ENCODE data around the gene TADA2B.
"Not testable (repeated sequence)": the region's sequence is repeated elsewhere in the genome, so short reads cannot be mapped to it uniquely, and the experiment has no call there.

TADA2B gene

DNA sequence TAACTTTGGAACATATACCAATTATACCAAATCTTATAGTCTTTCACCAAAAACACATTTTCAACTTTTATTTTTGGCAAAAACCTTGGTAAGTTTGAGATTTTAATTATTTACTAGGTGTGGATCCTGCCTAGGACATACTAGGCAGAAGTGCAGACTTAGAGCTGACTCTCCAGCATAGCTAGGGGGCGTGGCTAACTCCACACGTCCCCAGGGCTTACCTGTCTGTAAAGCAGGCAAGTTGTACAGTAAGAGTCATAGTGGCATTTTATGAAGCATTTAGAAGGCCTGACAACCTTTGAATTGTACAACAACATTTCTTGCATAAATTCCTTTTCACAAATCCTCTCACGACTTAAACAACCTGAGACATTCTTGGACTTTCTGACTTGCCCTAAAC lies 43.9 kb downstream of the TADA2B start:
- H3K9me3 Mint-ChIP-seq: no peaks in the 10 kb centered on the region
- peaks cover 42% of the 10 kb centered on the region for H3K27me3 Mint-ChIP-seq
- H3K27ac Mint-ChIP-seq: no peak overlapping the region
- no peaks in the 10 kb centered on the region for H3K4me1 Mint-ChIP-seq
- no peak overlapping the region for H3K4me3 Mint-ChIP-seq
- H3K36me3 Mint-ChIP-seq: no peaks in the 10 kb centered on the region
- no peak for ATAC-seq

DNA sequence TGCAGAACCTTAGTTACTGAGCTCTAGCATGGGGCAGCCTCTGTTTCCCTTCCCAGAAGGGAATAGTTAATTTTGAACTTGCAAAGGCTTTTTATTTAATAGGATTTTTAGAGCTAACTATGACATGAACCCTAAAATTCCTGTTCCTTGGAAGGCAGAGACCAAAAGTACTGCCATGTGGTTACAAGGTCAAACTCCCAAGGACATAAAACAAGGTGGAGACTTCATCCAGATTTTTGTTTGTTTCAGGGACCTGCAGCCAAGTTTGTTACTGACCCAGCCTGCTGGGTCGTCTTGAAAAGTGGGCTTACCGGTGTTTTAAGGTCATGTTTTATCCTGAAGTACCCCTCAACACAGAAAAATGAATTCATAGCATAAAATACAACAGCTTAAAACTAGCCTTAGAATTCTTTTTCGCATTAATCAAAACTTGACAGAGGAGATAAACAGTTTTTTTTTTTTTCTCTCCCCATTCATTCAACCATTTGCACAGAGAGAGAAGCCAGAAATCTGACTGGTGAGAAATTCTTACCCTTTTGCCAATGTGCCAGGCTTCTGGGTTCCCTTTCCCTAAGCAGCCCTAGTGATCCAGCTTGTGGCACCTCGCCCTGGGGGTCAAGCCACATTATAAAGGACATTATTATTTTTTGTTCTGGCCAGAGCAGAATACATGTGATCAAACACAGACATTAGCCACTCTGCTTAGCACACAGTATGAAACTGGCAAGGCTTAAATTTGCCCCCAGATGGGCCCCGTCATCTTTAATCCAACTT lies 46.2 kb downstream of the TADA2B start:
- Mint-ChIP-seq H3K4me3 (no peak overlapping the region), H3K9me3 (no peaks in the 10 kb centered on the region), H3K27me3 (peaks cover 41% of the 10 kb centered on the region), H3K36me3 (no peaks in the 10 kb centered on the region), H3K4me1 (no peaks in the 10 kb centered on the region), H3K27ac (no peak overlapping the region)
- ATAC-seq: no peak

DNA sequence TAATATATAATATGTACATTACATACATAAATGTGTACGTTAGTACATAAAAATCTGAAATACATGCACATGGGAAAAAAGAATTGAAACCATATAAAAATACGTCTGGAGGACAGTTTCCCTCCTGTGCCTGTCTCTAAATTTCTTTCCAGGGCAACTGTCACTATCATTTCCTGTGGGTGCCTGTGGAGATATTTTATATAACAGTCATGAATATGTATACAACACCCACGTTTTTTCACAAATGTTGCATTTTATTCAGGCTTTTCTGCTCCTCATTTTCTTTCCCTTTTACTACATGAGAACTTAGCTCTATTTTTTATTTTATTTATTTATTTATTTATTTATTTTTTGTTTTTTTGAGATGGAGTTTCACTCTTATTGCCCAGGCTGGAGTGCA lies 48.9 kb downstream of the TADA2B start:
- no peak overlapping the region for H3K27ac Mint-ChIP-seq
- no peak overlapping the region for H3K4me3 Mint-ChIP-seq
- H3K27me3 Mint-ChIP-seq: peaks cover 34% of the 10 kb centered on the region
- ATAC-seq: no peak
- H3K4me1 Mint-ChIP-seq: no peaks in the 10 kb centered on the region
- H3K36me3 Mint-ChIP-seq: no peaks in the 10 kb centered on the region
- no peaks in the 10 kb centered on the region for H3K9me3 Mint-ChIP-seq

DNA sequence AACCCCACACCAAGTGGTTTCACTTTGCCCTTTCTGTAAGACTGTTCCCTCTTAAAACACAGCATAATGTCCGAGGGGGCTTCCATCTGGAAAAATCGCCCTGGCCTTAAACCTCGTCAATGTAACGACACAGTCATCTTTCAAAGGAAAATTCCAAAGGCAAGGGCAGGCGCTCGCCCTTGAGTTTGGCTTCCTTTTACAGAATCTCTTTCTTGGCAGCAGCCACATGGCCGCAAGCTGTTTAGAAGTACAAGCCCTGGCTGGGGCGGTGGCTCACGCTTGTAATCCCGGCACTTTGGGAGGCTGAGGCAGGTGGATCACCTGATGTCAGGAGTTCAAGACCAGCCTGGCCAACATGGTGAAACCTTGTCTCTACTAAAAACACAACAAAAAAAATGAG lies 51.7 kb downstream of the TADA2B start:
- Mint-ChIP-seq H3K9me3 (no peaks in the 10 kb centered on the region), H3K27me3 (peaks cover 34% of the 10 kb centered on the region), H3K4me1 (no peaks in the 10 kb centered on the region), H3K27ac (no peak overlapping the region), H3K4me3 (no peak overlapping the region), H3K36me3 (no peaks in the 10 kb centered on the region)
- no peak for ATAC-seq

DNA sequence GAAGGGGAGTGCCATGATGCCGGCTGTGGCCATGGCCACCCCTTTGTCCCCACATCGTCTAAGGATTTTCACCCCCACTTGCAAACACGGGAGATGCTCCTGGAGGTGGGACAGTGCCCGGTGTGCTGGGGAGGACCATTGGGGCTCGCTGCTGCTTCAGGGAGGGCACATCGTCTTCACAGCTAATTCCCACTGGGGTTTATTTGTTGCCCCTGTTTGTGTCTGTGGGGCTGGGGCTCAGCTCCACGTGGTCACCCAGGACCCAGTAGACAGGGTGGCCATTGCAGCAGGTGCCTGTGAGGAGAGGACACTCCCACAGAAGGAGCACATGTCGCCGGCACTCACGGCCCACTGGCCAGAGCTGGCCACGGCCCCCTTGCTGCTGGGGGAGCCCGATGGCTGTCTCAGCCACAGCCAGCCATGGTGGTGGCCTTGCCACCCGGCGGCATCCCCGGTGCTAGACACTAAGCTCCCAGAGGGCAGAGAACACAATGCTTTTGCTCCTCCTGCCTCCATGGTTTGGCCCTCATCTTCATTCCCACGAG lies 52.5 kb downstream of the TADA2B start:
- H3K4me1 Mint-ChIP-seq: no peaks in the 10 kb centered on the region
- no peak for ATAC-seq

DNA sequence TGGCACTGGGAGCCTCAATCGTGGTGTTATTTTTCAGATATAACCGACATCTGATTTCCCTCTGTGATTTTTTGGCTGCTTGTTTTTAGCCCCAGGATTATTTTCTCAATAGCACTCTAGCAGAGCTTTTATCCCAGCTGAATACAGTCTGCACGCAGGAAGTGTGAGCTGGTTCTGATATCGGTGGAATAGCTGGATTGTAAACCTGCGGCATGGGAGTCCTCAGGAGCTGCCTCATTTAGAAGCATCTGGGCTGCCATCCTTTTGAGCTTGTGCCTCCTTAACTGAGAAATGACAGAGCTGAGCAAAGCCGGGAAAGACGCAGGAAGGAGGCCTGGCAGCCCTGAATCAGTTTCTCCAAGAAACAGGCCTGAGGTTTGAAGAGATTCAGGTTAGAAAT lies 53.1 kb downstream of the TADA2B start:
- Mint-ChIP-seq H3K9me3 (no peaks in the 10 kb centered on the region), H3K4me3 (no peak overlapping the region), H3K36me3 (no peaks in the 10 kb centered on the region), H3K4me1 (no peaks in the 10 kb centered on the region), H3K27ac (no peak overlapping the region), H3K27me3 (peaks cover 29% of the 10 kb centered on the region)
- no peak for ATAC-seq

More for the DNA sequence above, 52.5 kb downstream of the TADA2B start:
- H3K27me3 Mint-ChIP-seq: peaks cover 34% of the 10 kb centered on the region
- H3K36me3 Mint-ChIP-seq: no peaks in the 10 kb centered on the region
- H3K4me3 Mint-ChIP-seq: no peak overlapping the region
- H3K9me3 Mint-ChIP-seq: no peaks in the 10 kb centered on the region
- H3K27ac Mint-ChIP-seq: no peak overlapping the region

DNA sequence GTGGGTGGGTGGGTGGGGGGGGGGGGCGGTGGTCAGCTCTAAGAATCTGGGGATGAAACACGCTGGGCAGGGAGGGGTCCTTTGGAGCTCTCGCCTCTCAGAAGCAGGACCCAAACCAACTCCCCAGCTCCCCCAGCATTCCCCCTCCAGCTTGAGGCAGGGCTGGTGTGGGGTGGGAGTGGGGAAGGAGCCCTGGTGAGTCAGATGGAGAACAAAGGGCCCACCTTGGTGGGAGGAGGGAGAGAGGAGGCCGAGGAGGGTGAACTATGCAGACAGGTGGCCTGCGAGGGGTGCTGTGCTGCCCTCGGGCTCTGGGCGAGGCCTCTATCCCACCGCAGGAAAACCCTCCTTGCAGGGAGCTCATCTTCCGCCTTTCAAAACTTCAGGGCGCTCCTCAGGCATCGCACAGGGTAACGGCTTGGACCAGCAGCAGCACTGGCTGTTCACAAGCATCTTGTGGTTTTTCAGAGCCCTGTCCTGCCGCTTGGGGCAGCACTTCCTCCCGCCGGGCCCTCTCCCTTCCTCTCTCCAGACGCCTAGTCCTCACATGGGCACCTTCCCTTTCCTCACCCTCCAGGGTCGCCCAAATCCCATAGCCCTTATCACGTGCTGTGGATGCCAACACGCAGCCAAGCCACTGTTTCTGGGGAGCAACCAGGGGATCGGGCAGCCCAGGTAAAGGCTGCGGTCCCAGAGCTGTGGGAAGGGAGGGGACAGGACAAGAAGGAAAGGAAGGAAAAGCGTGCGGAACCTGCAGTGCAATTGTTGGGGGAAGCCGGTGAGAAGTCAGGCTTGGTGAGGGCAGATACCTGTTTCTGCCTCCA lies 58.7 kb downstream of the TADA2B start:
- Mint-ChIP-seq H3K4me3 (peak overlapping the region; percentile 97), H3K27me3 (no peaks in the 10 kb centered on the region), H3K36me3 (no peaks in the 10 kb centered on the region), H3K27ac (peak overlapping the region; percentile 75), H3K9me3 (no peaks in the 10 kb centered on the region), H3K4me1 (peaks cover 27% of the 10 kb centered on the region)
- peak; percentile 69 for ATAC-seq

DNA sequence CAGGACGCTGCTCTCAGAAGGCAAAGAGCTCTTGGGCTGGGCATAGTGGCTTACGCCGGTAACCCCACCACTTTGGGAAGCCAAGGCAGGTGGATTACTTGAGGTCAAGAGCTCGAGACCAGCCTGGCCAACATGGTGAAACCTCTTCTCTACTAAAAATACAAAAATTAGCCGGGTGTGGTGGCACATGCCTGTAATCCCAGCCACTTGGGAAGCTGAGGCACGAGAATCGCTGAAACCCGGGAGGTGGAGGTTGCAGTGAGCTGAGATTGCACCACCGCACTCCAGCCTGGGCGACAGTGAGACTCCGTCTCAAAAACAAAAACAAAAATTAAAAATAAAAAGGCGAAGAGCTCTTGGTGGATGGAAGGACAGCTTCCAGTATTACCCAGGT lies 59.3 kb downstream of the TADA2B start:
- Mint-ChIP-seq H3K27ac (peak overlapping the region; percentile 75), H3K4me1 (peaks cover 27% of the 10 kb centered on the region), H3K4me3 (peak overlapping the region; percentile 97)
- ATAC-seq, H3K27me3 Mint-ChIP-seq, H3K36me3 Mint-ChIP-seq, H3K9me3 Mint-ChIP-seq: not testable (repeated sequence)

DNA sequence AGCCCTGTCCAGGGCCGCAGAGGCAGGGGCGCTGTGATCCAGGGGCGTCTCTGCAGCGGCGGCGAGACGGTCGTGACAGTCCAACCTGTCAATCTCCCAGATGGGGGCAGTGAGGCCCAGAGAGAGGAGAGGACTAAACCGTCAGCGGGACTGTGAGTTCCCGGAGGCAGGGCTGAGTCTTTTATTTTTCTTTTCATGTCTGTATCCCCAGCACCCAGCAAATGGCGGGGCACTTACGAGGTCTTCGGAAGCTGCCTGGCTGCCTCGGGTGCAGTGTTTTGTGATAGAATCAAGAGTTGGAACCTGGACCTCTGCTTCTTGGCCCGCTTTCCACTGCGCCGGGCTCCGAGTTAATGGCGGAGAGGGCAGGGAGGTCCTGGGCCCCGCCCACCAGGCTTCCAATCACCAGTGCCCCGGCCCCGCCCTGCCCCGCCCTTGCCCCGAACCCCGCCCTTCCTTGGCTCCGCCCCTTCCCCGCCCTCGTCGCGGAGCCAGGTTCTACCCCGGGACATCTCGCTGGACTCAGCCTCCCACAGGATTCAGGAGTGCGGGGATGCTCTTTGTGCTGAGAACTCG lies 59.9 kb downstream of the TADA2B start:
- no peaks in the 10 kb centered on the region for H3K9me3 Mint-ChIP-seq

DNA sequence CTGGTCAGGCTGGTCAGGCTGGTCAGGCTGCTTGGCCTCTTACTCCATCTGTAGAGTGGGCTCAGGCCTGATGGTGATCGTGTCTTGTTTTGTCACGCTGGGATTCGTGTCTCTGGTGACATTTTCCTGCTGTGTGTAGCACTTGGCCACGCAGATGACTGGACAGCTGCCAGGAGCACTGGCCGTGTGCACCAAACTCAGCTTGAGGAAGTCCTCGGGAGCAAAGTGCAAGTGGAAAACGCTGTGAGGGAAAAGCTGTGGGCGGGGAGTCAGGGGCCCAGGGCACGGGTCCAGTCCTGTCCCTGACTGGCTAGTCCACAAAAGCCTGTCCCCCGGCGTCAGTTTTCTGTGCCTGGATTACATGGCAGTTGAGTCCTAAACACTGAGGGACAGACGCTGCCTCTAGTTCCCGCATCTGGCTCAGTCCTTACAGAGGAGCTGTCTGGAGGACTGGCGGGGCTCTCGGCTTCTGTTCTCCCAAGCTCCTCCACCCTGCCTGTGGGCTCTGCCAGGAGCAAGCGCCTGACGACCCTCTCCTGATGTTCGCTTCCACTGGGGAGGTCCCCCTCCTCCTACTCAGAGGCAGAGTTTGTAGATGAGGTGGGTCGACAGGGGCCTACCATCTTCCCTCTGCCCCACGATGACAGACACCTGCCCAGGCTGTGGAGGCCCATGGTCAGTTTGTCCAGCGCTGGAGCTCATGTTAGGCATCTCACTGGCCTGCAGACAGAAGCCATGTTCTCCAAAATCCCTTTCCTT lies 60.6 kb downstream of the TADA2B start:
- no peak for ATAC-seq
- peaks cover 27% of the 10 kb centered on the region for H3K4me1 Mint-ChIP-seq
- H3K4me3 Mint-ChIP-seq: peak overlapping the region; percentile 97
- no peaks in the 10 kb centered on the region for H3K36me3 Mint-ChIP-seq
- H3K27ac Mint-ChIP-seq: peak overlapping the region; percentile 75
- no peaks in the 10 kb centered on the region for H3K9me3 Mint-ChIP-seq
- H3K27me3 Mint-ChIP-seq: no peaks in the 10 kb centered on the region

More for the DNA sequence above, 59.9 kb downstream of the TADA2B start:
- Mint-ChIP-seq H3K27ac (peak overlapping the region; percentile 75), H3K27me3 (no peaks in the 10 kb centered on the region), H3K4me1 (peaks cover 27% of the 10 kb centered on the region), H3K4me3 (peak overlapping the region; percentile 97), H3K36me3 (no peaks in the 10 kb centered on the region)
- peak; percentile 94 for ATAC-seq

DNA sequence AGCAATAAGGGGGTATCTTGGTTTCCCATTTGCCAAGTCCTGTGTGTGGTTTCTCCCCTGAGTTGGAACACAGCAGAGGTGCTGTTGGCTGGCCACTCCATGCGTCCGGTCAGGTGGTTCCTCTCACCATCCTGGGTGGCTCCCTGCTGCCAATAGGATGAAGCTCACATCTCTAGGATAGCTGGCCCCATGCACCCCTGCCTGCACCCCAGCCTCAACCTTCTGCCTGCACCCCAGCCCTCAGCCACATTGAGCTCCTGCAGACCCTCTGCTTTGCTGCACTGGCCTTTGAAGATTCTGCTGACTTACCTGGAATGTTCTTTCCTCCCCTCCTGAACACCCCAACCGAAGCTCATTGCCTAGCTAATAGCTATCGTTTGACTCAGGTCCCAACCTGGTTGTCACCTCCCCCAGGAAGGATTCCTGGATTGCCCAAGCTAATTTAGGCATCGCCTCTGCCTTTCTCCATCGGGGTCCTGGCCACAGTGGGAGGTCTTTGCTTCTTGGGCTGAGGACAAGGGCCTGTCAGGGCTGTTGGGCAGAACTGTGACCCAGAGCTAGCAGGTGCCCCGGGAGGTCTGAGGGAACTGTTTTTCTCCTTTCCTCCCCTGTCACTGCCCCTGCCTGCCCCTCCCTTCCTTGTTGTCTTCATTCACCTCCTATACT lies 61.3 kb downstream of the TADA2B start:
- no peak for ATAC-seq
- Mint-ChIP-seq H3K36me3 (no peaks in the 10 kb centered on the region), H3K4me1 (peaks cover 27% of the 10 kb centered on the region), H3K4me3 (no peak overlapping the region), H3K27ac (no peak overlapping the region), H3K9me3 (no peaks in the 10 kb centered on the region), H3K27me3 (no peaks in the 10 kb centered on the region)

DNA sequence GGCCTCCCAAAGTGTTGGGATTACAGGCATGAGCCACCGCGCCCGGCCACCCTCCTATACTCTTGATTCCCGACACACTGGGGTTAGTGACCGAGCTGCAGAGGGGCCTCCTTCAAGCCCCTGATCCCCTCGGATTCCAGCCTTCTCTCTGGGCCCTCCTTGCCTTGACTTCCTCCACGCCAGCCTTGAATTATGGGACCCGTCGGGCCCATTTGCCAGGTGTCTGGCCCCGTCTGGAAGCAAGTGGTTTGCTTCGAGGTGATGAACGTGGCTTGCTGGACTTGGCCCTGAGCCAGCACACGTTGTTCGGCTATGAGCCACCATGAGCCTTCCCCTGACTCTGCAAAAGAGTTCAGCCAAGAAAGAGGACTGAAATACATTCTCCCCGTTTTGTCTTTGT lies 62.1 kb downstream of the TADA2B start:
- no peak for ATAC-seq
- no peak overlapping the region for H3K4me3 Mint-ChIP-seq
- H3K27ac Mint-ChIP-seq: no peak overlapping the region
- no peaks in the 10 kb centered on the region for H3K36me3 Mint-ChIP-seq
- H3K4me1 Mint-ChIP-seq: peaks cover 27% of the 10 kb centered on the region
- no peaks in the 10 kb centered on the region for H3K27me3 Mint-ChIP-seq
- no peaks in the 10 kb centered on the region for H3K9me3 Mint-ChIP-seq

DNA sequence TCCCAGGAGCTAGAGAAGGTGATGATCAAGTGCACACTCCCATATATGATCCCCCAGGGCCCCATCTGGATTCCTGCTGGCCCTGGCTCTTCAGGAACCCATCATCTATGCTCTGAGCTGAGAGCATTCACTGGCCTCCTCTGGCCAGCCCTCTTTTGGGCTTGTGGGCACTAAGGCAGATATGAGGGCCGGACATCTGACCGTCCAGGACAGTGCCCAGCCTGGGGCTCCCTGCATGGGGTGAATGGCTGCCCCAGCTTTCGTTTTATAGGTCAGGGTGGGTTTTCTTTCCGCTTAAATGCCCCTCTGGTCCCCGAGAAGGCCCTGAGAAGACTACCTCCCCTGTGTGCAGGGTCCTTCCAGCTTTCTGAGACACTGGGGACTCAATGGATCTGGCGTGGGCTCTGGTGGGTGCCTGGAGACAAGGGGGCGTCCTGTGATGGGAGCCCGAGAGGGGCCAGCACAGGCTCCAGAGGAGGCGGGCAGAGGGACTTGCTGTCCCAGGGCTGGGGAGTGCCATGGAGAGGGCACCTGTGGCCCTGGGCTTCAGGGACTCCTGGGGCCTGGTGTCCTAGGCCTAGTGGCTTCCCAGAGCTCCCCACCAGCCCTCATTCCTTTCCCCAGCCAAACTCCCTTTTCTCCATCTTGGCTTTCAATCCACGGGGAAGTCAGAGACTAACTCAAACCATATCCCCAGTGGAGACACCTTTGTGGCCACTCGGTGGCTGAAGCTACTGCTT lies 64.2 kb downstream of the TADA2B start:
- Mint-ChIP-seq H3K27ac (no peak overlapping the region), H3K4me1 (peaks cover 19% of the 10 kb centered on the region), H3K36me3 (no peaks in the 10 kb centered on the region), H3K9me3 (no peaks in the 10 kb centered on the region), H3K4me3 (no peak overlapping the region), H3K27me3 (no peaks in the 10 kb centered on the region)
- no peak for ATAC-seq
